NCI-H2227 (cell line): ENCODE results near the gene OR4S1.
"Not testable (repeated sequence)": the region's sequence is repeated elsewhere in the genome, so short reads cannot be mapped to it uniquely, and the experiment has no call there.

Experiments
- DNase-seq: peaks from one replicate; lab custom pipeline; 2025; ENCODE audit not compliant: unreplicated experiment; lab: John Stamatoyannopoulos, UW

OR4S1 gene, protein sequence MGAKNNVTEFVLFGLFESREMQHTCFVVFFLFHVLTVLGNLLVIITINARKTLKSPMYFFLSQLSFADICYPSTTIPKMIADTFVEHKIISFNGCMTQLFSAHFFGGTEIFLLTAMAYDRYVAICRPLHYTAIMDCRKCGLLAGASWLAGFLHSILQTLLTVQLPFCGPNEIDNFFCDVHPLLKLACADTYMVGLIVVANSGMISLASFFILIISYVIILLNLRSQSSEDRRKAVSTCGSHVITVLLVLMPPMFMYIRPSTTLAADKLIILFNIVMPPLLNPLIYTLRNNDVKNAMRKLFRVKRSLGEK

DNA sequence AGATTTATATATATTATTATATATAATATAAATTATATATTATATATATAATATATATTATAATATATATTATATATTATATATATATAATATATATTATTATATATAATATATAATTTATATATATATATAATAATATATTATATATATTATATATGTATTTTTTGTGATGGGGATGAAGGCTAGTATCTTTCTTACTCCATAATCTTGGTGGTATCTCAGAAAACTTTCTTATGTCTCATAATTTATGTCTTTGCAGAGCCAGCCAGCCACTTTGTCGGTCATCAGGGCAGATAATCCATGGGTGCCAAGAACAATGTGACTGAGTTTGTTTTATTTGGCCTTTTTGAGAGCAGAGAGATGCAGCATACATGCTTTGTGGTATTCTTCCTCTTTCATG is at the start of gene OR4S1:
Gene OR4S1, plus strand, starts transcription at position 301 of the 400 bp plus-strand sequence. Its CDS starts 0 bp downstream, at position 301.
- no peak for DNase-seq

- DNase-seq: no peak
These were observed 44.4 kb upstream of the OR4S1 start for GRCh38 chr11:48261600-48261999.

DNA sequence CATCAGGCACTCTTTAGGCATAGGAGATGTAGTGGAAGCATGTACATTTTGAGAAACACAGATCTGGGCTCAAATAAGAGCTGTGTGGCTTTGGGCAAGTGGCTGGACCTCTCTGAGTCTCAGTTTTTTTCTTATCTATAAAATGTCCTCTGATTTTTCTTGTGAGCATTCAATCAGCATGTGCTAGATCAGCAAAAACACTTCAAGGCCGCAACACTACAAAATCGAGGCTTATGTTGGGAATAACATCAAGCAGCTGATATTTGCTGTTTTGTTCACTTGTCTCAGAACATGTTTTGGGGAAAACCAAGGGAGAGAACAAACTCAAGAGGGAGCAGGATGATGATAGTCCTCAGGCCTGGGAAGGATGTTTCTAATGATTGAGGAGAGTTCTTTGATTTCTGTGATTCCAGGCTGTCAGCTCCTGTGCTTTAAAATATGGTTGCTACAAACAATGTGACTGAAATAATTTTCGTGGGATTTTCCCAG is 42.6 kb upstream of the OR4S1 start, which contains the start of gene OR4X1:
Gene OR4X1, plus strand, starts transcription at position 439 of the 489 bp plus-strand sequence. Its CDS starts 0 bp downstream, at position 439.
- DNase-seq: no peak

GRCh38 chr11:48270621-48271020 is 35.4 kb upstream of the OR4S1 start:
- no peak for DNase-seq

- no peak for DNase-seq
These were observed 33.4 kb upstream of the OR4S1 start for GRCh38 chr11:48272606-48273005.

GRCh38 chr11:48307760-48308386 is 1.9 kb downstream of the OR4S1 start:
- peak; percentile 16 for DNase-seq

GRCh38 chr11:48313590-48313989 is 7.6 kb downstream of the OR4S1 start:
- not testable (repeated sequence) for DNase-seq

DNA sequence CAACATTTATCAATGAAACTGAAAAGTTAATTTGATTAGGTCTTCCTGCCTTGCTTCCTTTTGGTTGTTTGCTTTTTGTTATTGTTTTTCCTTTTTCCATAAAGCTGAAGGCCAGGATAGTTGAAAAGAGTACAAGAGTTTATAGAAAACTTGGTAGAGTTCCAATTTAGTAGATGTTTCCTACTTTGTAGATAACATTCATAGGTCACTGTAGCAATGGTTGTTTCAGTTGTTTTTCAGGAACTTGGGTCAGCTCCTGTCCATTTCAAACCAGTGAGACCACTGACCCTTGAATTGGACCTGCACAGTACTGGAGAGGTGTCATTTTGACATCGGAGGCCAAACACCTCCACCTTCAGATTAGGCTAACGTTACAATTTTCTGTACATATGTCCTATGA is 13.8 kb downstream of the OR4S1 start:
- DNase-seq: not testable (repeated sequence)

DNA sequence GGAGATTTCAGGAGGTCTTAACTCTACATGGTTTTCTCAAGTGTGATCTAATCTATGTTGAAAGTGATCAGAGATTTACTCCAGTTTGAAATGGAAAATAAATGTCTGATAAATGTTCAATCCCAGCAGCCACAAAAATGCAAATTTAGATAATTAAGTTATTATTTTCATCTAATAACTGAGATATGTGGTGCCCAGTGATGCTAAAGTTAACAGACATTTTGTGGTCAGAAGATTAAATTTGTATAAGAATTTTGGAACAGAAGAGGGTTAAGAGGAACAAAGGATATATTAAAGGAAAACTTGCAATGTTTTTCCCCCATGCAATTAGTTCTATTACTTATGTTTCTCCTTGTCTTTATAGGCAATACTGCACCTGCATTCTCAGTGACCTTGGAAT is 18.6 kb downstream of the OR4S1 start, which contains the start of gene OR4C3:
Gene OR4C3, plus strand, starts transcription at position 301 of the 400 bp plus-strand sequence. CDS start 102 bp downstream, outside the sequence.
- not testable (repeated sequence) for DNase-seq

- no peak for DNase-seq
These were observed 35.4 kb downstream of the OR4S1 start for GRCh38 chr11:48341466-48341865.

DNA sequence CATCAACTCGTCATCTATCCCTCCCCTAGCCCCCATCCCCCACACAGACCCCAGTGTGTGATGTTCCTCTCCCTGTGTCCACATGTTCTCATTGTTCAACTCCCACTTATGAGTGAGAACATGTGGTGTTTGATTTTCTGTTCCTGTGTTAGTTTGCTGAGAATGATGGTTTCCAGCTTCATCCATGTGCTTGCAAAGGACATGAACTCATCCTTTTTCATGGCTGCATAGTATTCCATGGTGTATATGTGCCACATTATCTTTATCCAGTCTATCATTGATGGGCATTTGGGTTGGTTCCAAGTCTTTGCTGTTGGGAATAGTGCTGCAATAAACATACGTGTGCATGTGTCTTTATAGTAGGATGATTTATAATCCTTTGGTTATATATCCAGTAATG is 36.5 kb downstream of the OR4S1 start:
- not testable (repeated sequence) for DNase-seq

DNA sequence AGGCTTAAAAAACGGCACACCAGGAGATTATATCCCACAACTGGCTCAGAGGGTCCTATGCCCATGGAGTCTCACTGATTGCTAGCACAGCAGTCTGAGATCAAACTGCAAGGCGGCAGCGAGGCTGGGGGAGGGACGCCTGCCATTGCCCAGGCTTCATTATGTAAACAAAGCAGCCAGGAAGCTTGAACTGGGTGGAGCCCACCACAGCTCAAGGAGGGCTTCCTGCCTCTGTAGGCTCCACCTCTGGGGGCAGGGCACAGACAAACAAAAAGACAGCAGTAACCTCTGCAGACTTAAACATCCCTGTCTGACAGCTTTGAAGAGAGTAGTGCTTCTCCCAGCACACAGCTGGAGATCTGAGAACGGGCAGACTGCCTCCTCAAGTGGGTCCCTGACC is 40.3 kb downstream of the OR4S1 start:
- not testable (repeated sequence) for DNase-seq

DNA sequence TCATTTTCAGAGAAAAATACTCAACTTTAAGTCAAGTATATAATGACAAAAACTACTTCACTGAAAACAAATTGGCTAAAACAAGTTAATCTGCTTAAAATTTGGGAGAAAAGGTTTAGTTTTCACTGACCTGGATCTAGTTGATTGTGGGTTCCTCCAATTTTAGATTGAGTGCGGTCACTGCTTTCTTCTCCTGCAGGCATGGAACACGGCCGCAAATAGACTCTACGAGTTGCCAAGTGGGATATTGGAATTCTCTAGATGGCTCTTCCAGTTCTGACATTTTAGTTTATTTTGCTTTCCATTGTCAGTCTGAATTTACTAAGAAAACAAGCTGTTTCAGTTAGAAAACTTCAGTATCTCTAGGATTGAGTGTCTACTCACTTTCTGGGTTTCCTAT is 48.0 kb downstream of the OR4S1 start:
- no peak for DNase-seq

DNA sequence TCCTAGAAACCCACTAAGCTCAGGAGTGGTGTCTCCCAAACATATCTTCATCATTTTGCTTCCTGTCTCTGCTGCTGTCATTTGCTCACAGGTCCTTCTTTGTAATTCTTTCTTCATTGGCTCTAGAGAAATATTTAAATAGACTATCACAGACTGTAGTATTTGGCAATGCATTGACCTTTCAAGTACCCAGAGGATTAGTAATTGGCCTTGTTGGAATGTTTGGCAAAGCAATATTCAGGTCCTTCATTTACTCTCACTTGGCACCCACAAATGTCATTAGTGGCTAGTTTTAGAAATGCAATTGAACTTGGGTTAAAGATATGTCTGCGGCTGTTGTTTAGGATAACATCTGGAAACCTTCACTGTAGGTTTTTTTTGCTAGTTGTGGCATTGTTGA is 48.7 kb downstream of the OR4S1 start:
- DNase-seq: no peak
